HUDEP-2 (cell line): ENCODE data around the gene CTPS1.
A peak's percentile ranks its signal among the peaks of the same experiment; 100 is the strongest.

Experiments
- DNase-seq, 76 experiments: peaks; one replicate each; lab custom pipeline; 2025; ENCODE audit not compliant: unreplicated experiment in 76 of 76; lab: John Stamatoyannopoulos, UW

CTPS1 gene

DNA sequence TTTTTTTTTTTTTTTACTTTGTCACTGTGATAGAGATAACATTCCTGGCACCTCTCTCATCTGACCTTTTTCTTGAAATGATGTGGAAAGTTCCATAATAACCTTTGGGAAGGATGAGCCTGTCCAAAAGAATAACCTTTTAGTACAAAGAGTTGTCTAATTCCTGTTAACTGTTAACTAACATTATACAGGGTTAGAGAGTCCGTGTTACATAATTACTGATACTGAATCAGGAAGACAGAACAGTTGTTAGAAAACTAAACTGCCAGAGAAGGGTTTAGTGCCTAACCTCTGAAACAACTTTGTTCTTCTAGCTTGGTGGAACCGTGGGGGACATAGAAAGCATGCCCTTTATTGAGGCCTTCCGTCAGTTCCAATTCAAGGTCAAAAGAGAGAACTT is 8.8 kb downstream of the CTPS1 start:
- DNase-seq = no peak

- no peak for DNase-seq
These were observed 9.6 kb downstream of the CTPS1 start for GRCh38 chr1:40989066-40989465.

- DNase-seq = no peak
These were observed 17.6 kb downstream of the CTPS1 start for GRCh38 chr1:40997096-40997495.

DNA sequence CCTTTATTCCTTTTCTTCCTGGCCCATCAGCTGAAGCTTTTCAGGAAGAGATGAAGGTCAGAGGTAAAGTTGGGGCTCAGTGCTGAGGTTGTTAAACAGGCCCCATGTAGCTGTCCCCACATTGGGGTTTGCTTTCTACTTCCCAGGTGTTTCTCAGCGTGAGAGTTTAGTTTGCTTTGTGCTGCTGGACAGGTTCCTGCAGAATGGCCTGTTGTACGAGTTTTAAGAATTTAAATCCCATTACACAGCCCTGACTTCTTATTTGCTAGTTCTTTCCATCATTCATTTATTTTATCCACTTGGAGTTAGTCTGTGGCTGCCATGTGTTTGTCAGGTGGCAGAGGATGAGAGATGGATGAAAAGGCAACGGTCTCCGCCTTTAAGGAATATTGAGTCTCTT is 19.2 kb downstream of the CTPS1 start:
- DNase-seq = no peak

DNA sequence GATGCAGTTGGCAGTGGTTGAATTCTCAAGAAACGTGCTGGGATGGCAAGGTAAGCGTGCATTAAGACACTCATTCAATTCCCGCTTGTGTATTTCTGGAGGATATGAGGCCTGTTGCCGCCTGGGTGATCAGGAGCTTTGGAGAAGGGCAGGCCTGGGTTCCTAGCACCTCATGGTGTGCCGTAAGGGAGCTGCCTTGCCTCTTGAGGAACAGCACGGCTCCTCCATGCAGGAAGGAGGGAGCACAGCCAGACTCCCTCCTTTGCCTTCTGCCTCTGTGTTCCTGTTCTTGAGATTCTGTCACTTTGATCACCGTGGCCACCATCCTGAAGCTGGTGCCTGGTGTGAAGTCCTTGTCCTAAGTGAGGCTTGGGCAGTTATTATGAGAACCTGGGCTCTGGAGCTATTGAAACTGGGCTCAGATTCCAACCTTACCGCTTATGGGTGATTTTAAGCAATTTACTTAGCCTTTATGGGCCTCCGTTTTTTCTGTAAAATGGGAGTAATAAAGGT is 23.7 kb downstream of the CTPS1 start:
- DNase-seq = no peak

- peak in 75 of 76 experiments; percentile 48 to 99 (median 96) for DNase-seq
These were observed 24.2 kb downstream of the CTPS1 start for GRCh38 chr1:41003640-41004220.

GRCh38 chr1:41005876-41006275 is 26.4 kb downstream of the CTPS1 start:
- no peak for DNase-seq

DNA sequence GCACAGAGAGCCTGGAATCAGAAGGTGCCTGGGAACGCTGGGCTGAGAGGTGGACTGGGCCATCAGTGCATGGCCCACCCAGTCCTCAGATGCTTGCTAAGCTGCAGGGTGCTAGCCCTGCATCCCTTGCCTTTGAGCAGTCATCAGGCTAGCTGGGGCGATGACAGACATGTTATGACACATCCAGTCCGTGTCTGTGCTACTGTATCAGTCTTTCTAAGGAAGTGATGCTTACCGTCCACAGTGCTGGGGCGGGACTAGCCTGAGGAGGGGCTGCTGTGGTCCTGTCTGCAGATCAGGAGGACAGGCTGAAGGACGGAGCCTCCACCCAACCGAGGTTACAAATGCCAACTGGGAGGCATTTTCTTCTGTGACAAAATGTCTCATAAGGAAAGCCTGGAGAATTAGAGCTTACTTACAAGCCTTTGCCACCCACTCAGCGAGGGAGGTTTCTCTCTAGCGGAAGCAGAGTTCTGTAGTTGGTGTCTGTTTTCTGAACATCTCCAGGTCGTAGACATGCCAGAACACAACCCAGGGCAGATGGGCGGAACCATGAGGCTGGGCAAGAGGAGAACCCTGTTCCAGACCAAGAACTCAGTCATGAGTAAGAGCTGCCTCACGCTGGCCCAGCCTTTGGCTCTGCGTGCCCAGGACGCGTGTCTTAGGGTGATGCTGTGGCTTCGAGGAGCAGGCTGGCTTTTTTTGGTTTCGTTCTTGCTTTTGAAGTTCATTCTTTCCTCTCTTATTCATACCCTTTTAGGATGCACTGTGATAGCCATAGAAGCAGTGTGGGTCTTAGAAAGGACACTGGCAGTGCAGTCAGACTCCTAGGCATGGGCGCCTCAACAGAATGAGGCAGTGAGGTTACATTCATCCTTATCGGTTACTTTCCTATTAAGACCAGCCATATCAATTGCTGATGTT is 27.7 kb downstream of the CTPS1 start:
- DNase-seq = no peak

DNA sequence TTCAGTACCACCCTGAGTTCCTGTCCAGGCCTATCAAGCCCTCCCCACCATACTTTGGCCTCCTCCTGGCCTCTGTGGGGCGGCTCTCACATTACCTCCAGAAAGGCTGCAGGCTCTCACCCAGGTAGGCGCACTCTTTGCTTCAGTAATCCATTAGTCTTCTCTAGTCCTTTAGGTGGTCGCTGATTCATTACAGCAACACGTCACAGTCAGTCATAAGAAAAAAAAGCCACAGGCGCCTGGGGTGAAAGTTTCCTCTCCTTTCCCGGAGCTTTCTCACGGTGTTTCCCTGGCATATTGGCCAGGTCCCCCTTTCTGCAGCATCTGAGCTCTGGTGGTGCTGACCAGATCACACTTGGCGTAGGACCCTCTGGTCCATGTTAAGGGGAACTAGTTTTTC is 30.0 kb downstream of the CTPS1 start:
- DNase-seq = no peak

DNA sequence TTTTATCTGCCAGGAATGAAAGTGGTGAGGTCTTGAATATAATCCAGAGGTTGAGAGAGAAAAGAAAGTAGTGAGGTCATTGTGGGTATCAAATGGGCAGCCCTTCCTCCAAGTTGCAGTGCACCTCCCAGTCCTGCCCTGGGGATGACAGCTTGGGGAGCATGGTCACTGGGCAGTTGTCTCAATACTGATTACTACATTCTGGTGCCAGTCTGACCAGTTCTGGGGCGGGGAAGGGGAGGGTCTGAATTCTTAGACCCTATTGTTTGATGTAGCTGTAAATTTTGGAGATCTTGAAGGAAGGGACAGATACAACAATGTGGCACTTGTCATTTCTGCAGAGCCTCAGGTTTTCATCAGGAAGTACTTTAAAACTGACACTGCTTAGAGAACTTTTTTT is 30.8 kb downstream of the CTPS1 start:
- no peak for DNase-seq

DNA sequence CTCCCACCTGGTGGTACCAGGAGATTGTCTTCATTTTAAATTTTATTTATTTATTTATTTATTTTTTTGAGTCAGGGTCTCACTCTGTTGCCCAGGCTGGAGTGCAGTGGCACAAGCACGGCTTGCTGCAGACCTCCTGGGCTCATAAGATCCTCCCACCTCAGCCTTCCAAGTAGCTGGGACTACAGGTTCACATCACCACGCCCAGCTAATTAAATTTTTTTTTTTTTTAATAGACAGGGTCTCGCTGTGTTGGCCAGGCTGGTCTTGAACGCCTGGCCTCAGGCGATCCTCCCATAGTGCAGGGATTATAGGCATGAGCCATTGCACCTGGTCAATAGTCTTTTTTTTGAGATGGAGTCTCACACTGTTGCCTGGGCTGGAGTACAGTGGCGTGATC is 33.5 kb downstream of the CTPS1 start:
- DNase-seq = no peak

- DNase-seq = no peak
These were observed 34.3 kb downstream of the CTPS1 start for GRCh38 chr1:41013796-41014195.

GRCh38 chr1:41014871-41015270 is 35.4 kb downstream of the CTPS1 start:
- DNase-seq = no peak

- no peak for DNase-seq
These were observed 35.9 kb downstream of the CTPS1 start for GRCh38 chr1:41015281-41015896.

- no peak for DNase-seq
These were observed 36.5 kb downstream of the CTPS1 start for GRCh38 chr1:41015897-41016470.

GRCh38 chr1:41017141-41018017 is 37.9 kb downstream of the CTPS1 start:
- no peak for DNase-seq

DNA sequence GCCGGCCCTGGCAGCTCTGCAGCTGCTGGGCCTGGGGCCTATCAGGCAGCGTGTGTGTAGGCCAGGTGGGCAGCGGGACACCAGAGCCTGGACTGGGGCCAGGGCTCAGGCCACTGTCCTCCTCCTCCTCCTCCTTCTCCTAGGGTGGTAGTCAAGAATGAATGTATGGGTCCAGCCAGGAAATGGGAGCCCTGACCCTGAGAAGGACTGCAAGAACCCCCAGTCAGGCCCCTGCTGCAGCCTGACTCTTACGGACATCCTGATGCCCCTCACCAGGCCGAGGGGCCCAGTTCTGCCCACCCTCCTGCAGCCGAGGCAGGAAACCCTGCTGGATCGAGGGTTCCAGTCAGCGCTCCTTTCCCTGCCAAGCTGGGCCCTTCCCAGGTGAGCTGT is 38.5 kb downstream of the CTPS1 start:
- no peak for DNase-seq

- DNase-seq = no peak
These were observed 39.9 kb downstream of the CTPS1 start for GRCh38 chr1:41019353-41019745.

GRCh38 chr1:41020109-41020576 is 40.6 kb downstream of the CTPS1 start:
- DNase-seq = no peak

DNA sequence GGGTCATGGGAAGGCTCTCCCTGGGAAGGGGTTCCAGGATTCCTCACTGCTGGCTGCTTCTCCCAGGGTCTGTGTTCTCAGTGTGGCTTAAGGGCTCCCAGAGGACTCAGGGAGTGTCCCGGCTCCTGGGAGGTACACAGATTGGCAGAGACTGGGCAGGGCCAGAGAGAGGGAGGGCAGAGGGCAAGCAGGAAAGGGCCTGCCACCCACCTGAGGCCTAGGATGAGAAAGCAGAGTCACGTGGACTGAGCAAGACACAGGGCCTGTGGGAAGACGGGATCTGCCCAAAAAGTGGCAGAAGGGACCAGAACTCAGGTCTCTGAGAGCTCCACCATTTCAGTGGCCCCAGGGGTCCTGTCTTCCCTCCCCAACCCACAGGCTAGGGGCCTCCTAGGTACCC is 41.2 kb downstream of the CTPS1 start:
- no peak for DNase-seq
